ENCODE measurements around the gene BTD.

DNA sequence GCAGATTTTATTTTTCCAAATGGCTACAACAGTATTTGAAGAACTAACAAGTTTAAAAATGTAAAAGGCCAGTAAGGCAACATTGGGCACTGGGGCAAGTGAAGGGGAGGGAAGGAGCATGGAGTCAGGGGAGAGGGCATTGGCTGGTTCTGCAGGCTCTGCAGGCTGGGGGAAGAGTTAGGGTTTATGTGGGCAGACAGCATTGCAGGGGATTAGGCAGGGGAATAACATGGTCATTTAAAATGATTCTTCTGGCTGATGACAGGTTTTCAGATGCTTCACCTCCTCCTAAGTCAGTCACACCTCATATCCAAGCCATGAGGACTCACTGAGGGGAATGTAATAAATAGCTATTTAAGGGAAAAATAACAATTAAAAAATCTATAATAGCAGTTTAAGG lies 52.6 kb downstream of the BTD start:
- TF ChIP-seq CTCF (IDR thresholded peaks at IDR 0.05; ENCODE audit: low read depth, low read length, missing input control) (no peak), TAF1 (conservative IDR thresholded peaks at IDR 0.05) (no peak), RAD21 (IDR thresholded peaks at IDR 0.05) (no peak), SP1 (IDR thresholded peaks at IDR 0.05) (no peak), ZBTB33 (IDR thresholded peaks at IDR 0.05) (no peak), HNF4G (IDR thresholded peaks at IDR 0.05) (no peak)

Data from liver (tissue), 3 donors.